ENCODE data around the gene KIF1B. TPM values are rescaled to one million over a fixed set of nuclear protein-coding genes. Genes with fewer than 3 reads are reported as not detected.

KIF1B gene
- total and polyA plus RNA-seq, 10 of the 15 experiments (the other 5 are each of a cell fraction or from before 2014, with no cell fraction given), result 2.1 to 16.5 (median 8.7) TPM

GRCh38 chr1:10430216-10431069 is 220.1 kb downstream of the KIF1B start, which contains the start of gene CENPS (continued):
- TF ChIP-seq, protein P1, sequence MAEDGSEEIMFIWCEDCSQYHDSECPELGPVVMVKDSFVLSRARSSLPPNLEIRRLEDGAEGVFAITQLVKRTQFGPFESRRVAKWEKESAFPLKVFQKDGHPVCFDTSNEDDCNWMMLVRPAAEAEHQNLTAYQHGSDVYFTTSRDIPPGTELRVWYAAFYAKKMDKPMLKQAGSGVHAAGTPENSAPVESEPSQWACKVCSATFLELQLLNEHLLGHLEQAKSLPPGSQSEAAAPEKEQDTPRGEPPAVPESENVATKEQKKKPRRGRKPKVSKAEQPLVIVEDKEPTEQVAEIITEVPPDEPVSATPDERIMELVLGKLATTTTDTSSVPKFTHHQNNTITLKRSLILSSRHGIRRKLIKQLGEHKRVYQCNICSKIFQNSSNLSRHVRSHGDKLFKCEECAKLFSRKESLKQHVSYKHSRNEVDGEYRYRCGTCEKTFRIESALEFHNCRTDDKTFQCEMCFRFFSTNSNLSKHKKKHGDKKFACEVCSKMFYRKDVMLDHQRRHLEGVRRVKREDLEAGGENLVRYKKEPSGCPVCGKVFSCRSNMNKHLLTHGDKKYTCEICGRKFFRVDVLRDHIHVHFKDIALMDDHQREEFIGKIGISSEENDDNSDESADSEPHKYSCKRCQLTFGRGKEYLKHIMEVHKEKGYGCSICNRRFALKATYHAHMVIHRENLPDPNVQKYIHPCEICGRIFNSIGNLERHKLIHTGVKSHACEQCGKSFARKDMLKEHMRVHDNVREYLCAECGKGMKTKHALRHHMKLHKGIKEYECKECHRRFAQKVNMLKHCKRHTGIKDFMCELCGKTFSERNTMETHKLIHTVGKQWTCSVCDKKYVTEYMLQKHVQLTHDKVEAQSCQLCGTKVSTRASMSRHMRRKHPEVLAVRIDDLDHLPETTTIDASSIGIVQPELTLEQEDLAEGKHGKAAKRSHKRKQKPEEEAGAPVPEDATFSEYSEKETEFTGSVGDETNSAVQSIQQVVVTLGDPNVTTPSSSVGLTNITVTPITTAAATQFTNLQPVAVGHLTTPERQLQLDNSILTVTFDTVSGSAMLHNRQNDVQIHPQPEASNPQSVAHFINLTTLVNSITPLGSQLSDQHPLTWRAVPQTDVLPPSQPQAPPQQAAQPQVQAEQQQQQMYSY (CRISPR knock-in tag; IDR thresholded peaks at IDR 0.05), result no peak
- peak; percentile 51; the same call in 1 of the 2 replicates for TF ChIP-seq TBL1XR1 (IDR thresholded peaks at IDR 0.05; ENCODE audit: low read depth, low read length)
- TF ChIP-seq CREB1 (IDR thresholded peaks at IDR 0.05; ENCODE audit: low read depth), result peak; percentile 12; the same call in 1 of the 2 replicates
- TF ChIP-seq MEF2A (IDR thresholded peaks at IDR 0.05; ENCODE audit: insufficient read depth, low read depth, low read length), result 0 out of 2 replicates have a peak, but pooled peaks have one; percentile 39
- peak; percentile 22; the same call in 1 of the 2 replicates for TF ChIP-seq ZNF217 (IDR thresholded peaks at IDR 0.05)
- TF ChIP-seq, protein P2, sequence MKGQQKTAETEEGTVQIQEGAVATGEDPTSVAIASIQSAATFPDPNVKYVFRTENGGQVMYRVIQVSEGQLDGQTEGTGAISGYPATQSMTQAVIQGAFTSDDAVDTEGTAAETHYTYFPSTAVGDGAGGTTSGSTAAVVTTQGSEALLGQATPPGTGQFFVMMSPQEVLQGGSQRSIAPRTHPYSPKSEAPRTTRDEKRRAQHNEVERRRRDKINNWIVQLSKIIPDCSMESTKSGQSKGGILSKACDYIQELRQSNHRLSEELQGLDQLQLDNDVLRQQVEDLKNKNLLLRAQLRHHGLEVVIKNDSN (IDR thresholded peaks at IDR 0.05; ENCODE audit: borderline replicate concordance, extremely low read length, insufficient read depth, low read depth, low read length), result no peak
- TF ChIP-seq CEBPB (IDR thresholded peaks at IDR 0.05; ENCODE audit: borderline replicate concordance in 1 of 2, low read depth in 2 of 2, low read length in 2 of 2), result no peak
- TF ChIP-seq HDGF (IDR thresholded peaks at IDR 0.05), result no peak
- peak; percentile 92 for TF ChIP-seq YY1 (IDR thresholded peaks at IDR 0.05; ENCODE audit: low read depth, low read length)
- peak; percentile 99; the same call in 1 of the 2 replicates for TF ChIP-seq RB1 (IDR thresholded peaks at IDR 0.05; ENCODE audit: borderline replicate concordance)
- TF ChIP-seq RBBP5 (conservative IDR thresholded peaks at IDR 0.05), result no peak
- no peak for TF ChIP-seq CHD4 (IDR thresholded peaks at IDR 0.05)
- peak; percentile 90 for TF ChIP-seq SMC3 (IDR thresholded peaks at IDR 0.05; ENCODE audit: borderline replicate concordance, low read length)
- peak; percentile 44; the same call in 1 of the 2 replicates for TF ChIP-seq RUNX3 (IDR thresholded peaks at IDR 0.05; ENCODE audit: low read length)
- no peak for TF ChIP-seq ZNF622 (IDR thresholded peaks at IDR 0.05)
- peak; percentile 79; the same call in 1 of the 2 replicates for TF ChIP-seq FOXM1 (IDR thresholded peaks at IDR 0.05; ENCODE audit: low read depth, low read length)
- TF ChIP-seq, protein P3, sequence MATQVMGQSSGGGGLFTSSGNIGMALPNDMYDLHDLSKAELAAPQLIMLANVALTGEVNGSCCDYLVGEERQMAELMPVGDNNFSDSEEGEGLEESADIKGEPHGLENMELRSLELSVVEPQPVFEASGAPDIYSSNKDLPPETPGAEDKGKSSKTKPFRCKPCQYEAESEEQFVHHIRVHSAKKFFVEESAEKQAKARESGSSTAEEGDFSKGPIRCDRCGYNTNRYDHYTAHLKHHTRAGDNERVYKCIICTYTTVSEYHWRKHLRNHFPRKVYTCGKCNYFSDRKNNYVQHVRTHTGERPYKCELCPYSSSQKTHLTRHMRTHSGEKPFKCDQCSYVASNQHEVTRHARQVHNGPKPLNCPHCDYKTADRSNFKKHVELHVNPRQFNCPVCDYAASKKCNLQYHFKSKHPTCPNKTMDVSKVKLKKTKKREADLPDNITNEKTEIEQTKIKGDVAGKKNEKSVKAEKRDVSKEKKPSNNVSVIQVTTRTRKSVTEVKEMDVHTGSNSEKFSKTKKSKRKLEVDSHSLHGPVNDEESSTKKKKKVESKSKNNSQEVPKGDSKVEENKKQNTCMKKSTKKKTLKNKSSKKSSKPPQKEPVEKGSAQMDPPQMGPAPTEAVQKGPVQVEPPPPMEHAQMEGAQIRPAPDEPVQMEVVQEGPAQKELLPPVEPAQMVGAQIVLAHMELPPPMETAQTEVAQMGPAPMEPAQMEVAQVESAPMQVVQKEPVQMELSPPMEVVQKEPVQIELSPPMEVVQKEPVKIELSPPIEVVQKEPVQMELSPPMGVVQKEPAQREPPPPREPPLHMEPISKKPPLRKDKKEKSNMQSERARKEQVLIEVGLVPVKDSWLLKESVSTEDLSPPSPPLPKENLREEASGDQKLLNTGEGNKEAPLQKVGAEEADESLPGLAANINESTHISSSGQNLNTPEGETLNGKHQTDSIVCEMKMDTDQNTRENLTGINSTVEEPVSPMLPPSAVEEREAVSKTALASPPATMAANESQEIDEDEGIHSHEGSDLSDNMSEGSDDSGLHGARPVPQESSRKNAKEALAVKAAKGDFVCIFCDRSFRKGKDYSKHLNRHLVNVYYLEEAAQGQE (IDR thresholded peaks at IDR 0.05; ENCODE audit: low read depth, low read length), result no peak
- no peak for TF ChIP-seq CBX3 (IDR thresholded peaks at IDR 0.05; ENCODE audit: borderline replicate concordance, low read depth)
- TF ChIP-seq BACH1 (IDR thresholded peaks at IDR 0.05; ENCODE audit: borderline replicate concordance), result peak; percentile 66
- peak; percentile 4 to 48; a peak in 2 of 3 replicates for TF ChIP-seq EGR1 (IDR thresholded peaks at IDR 0.05; ENCODE audit: borderline replicate concordance in 1 of 2, low read depth in 2 of 2, low read length in 2 of 2)
- TF ChIP-seq KAT2A (conservative IDR thresholded peaks at IDR 0.05; ENCODE audit: control insufficient read depth, low read depth, low read length), result no peak
- TF ChIP-seq ZSCAN29 (IDR thresholded peaks at IDR 0.05), result 0 out of 2 replicates have a peak, but pooled peaks have one; percentile 58
- no peak for TF ChIP-seq ZNF274 (IDR thresholded peaks at IDR 0.05; ENCODE audit: insufficient read depth, insufficient read length)
